HG03097 (cell line): Measurements from ENCODE around the gene DAP3.
A peak's percentile ranks its signal among the peaks of the same experiment; 100 is the strongest.
"Not testable (repeated sequence)": the region's sequence is repeated elsewhere in the genome, so short reads cannot be mapped to it uniquely, and the experiment has no call there.

Experiments used
- ATAC-seq: cut with Tn5 transposase; IDR thresholded peaks from one replicate; pipeline ENCODE4 v1.9.1; 2021; ENCODE audit not compliant: unreplicated experiment, low FRiP score

DAP3 gene

GRCh38 chr1:155689081-155689607, at the start of gene DAP3:
Gene DAP3 (plus strand): TSS chr1:155689091. CDS start chr1:155709780, 20,689 bp downstream.
- peak; percentile 73 for ATAC-seq

DNA sequence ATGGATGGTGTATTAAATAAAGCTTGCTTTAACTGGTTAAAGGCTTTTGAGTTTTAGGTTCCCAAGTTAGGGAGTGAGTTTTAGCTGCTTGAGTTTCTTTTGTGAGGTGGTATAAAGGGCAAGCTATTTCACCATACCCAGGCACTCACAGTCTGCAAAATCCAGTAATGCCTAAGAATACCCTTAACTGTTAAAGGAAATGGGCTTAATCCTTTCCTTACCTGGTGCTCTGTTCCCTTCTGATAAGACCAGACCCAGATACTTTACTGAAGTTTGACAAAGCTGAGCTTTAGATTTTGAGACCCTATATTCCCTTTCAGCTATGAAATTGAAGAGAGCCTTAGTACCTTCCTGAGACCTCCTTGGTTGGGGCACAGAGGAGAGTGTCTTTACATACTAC, 48.5 kb upstream of the DAP3 start:
- ATAC-seq, result no peak

DNA sequence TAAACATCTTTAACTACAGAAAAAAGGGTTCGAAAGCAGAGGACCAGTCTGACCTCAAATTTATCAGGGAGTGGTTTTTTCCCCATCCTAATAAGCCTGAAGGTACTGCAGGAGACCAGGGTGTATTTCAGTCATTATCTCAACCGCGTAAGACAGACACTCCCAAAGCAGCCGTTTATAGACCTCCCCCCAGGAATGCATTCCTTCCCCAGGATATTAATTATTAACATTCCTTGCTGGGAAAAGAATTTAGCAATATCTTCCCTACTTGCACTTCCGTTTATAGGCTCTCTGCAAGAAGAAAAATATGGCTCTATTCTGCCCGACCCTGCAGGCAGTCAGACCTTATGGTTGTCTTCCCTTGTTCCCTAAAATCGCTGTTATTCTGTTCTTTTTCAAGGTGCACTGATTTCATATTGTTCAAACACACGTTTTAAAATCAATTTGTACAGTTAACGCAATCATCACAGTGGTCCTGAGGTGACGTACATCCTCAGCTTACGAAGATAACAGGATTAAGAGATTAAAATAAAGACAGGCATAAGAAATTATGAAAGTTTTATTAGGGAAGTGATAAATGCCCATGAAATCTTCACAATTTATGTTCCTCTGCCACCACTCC, 46.2 kb upstream of the DAP3 start:
- not testable (repeated sequence) for ATAC-seq

GRCh38 chr1:155643230-155643629, 45.7 kb upstream of the DAP3 start:
- ATAC-seq, result no peak

DNA sequence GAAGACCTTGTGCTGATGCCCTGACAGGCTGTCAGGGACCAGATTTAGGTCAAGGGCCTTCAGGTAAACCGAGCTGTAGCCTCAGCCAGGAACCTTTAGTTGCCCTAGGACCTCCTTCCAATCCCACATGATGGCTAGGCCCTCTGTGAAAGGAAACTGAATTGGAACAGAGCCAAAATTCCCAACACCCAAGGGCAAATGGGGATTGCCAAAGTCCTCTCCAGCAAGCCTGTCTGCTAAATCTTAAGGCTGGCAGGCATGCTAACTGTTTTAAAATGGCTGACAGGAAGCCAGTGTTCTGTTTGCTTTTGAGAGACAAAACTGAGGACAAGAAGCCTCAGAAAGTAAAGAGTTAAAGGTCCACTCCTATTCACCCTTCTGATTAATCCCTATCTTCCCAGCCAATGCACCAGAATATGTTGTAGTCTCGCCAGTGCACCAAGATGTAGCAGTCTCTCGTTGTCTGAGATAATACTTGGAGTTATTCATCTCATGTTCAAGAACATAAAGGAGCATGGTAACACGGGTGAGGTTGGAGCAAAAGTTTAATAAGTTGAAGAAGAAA, 43.8 kb upstream of the DAP3 start:
- no peak for ATAC-seq

DNA sequence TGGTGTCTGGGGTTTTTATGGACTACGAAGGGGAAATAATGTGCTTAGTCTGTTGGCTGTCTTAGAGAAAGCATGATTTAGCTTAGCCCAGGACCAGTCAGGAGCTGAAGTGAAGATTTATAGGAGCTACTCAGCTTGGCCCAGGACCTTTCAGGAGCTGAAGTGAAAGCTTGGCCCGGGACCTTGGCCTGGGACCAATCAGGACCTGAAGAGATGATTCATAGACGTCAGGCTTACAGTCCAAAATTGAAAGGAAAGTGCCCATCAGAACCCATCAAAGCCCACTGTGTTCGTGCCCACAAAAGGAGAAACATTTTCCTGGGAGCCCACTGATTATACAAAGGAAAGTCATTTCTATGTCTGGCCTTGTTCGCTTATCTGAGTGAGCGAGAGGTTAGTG, 43.2 kb upstream of the DAP3 start:
- no peak for ATAC-seq

DNA sequence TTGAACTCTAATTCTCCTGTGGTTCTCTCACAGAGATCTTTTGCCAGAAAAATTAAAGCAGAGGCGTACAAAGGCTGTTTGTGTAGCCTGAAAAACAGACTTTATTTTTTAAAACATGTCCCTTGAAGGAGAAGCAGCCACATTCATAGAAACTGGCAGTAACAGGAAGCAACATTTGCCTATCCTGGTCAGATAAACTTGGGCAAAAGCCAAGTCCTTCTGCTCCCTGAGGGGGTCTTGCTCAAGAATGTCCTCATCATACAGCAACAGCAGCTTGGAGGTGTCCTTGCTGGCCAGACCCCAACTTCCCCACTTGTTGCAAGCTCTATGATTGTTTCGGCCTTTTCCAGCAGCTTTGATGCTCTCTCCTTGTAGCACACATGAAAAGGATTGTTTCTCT, 42.6 kb upstream of the DAP3 start:
- no peak for ATAC-seq

- no peak for ATAC-seq
These were observed 40.4 kb upstream of the DAP3 start for GRCh38 chr1:155648207-155649147.

GRCh38 chr1:155649676-155650075, 39.2 kb upstream of the DAP3 start:
- ATAC-seq, result no peak

- no peak for ATAC-seq
These were observed 38.6 kb upstream of the DAP3 start for GRCh38 chr1:155650231-155650757.

DNA sequence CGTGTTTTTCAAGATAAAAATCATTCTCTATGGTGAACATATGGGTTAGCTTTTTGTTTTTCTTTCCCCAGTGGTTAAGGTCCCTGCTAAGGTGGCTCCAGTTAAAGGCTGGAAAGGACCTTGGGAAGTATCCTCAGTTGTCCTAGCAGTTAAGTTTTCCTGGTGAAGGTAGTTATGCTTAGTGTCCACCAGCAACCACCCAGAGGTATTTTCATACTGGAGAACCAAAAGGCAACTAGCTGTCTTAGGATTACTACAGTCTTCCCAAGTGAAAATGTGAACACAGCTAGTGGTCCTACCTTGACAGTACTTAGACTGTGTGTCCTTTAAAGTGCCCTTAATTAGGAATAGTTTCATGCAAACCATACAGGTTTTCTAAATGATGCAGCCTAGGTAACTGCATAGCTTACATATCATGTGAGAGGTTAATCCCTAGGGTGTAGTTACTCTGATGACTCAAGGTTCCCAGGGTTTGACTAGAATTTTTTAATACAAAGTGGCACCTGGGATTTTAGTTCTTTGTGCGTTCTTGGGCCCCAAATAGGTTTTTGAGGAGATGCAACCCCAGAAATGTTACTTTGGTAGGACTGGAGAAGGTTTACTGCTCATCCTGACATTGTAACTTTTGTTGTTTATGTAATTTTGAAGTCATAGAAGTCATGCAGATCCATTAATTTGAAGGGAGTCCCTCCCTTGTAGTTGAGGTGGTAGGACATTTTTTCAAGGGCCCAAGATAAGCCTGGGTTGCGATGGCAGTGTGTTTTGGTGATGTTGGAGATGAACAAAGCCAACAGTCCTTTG, 36.8 kb upstream of the DAP3 start:
- no peak for ATAC-seq

- ATAC-seq, result no peak
These were observed 35.9 kb upstream of the DAP3 start for GRCh38 chr1:155652951-155653350.

GRCh38 chr1:155657463-155657862, 31.4 kb upstream of the DAP3 start:
- no peak for ATAC-seq

GRCh38 chr1:155661239-155661638, 27.7 kb upstream of the DAP3 start:
- ATAC-seq, result not testable (repeated sequence)

DNA sequence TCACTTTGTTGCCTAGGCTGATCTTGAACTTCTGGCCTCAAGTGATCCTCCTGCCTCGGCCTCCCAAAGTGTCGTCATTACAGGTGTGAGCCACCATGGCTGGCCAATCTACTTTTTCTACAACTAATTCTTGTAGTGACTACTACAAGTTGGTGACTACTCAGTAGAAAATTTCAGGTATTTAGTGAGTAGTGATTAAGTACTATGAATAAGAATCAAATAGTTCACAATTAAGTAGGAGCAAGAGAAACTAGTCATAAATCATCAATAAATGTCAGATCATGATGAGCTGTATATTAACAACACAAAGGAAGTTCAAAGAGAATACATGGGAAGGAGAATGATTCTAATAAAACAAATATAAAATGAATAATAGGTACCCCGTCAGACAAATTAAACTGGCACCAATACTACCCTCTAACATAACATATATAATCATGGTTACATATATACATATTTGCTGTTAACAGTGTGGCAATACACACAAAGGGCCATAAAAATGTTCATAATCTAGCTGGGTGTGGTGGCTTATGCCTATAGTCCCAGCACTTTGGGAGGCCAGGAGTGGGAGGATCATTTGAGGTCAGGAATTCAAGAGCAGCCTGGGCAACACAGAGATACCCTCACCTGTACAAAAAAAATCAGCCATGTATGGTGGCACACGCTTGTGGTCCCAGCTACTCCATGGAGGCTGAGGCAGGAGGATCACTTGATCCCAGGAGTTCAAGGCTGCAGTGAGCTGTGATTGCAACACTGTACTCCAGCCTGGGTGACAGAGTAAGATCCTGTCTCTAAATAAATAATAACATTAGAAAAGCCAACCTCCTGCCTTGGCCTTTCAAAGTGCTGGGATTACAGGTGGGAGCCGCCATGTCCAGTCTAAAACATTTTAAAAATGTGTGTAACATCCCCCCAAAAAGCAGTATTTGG, 19.4 kb upstream of the DAP3 start:
- no peak for ATAC-seq

- ATAC-seq, result no peak
These were observed 17.1 kb upstream of the DAP3 start for GRCh38 chr1:155671750-155672149.

GRCh38 chr1:155673003-155673402, 15.9 kb upstream of the DAP3 start:
- ATAC-seq, result no peak

DNA sequence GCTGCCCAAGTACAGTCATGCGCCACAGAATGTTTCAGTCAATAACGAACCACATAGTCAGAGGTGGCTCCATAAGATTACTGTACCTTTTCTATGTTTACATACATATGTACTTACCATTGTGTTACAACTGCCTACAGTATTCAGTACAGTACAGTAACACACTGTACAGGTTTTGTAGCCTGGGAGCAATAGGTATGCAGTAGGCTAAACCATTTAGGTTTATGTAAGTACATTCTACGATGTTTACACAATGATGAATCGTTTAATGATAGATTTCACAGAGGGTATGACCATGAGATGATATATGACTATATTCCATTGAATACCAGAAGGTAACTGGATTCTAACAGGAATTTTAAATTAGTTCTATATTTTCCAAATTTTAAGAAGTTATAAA, 10.9 kb upstream of the DAP3 start:
- no peak for ATAC-seq

DNA sequence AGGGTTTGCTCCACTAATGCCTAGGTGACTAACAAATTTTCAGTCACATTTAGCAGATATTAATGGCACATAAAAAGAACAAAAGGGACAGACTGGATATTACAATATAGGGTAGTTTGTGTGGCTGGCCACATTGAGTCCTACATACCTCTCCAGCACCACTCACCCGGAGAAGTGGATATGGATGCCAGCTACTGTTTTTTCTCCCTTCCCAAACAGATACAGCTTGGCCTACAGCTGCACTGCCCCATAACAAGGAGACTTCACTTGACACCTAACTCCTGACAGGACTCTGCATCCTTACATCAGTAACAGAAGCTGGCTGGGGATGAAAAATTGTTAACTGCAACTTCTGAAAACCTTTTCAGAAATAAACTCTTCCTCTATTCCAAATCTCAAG, 9.9 kb upstream of the DAP3 start:
- not testable (repeated sequence) for ATAC-seq
